ENCODE data around the gene SHROOM1.
A peak's percentile ranks its signal among the peaks of the same experiment; 100 is the strongest.
"Not testable (repeated sequence)": the region's sequence is repeated elsewhere in the genome, so short reads cannot be mapped to it uniquely, and the experiment has no call there.

Gene SHROOM1

GRCh38 chr5:132865668-132866341 lies 35.4 kb upstream of the SHROOM1 start:
- no peaks in the 10 kb centered on the region for H3K4me1 ChIP-seq (ENCODE audit: insufficient read depth, insufficient read length)
- H3K27me3 ChIP-seq (ENCODE audit: insufficient read depth, insufficient read length), result no peaks in the 10 kb centered on the region
- peak overlapping the region; percentile 90 for H3K4me3 ChIP-seq (ENCODE audit: insufficient read length, low read depth)
- DNase-seq (ENCODE audit: low read depth, low spot score), result no peak
- H3K9ac ChIP-seq (ENCODE audit: insufficient read length, low read depth), result peak overlapping the region; percentile 74
- TF ChIP-seq YY1 (IDR thresholded peaks at IDR 0.05; ENCODE audit: insufficient read depth, insufficient read length) (no peak), ZNF274 (IDR thresholded peaks at IDR 0.05; ENCODE audit: low read depth, low read length) (no peak), SUZ12 (IDR thresholded peaks at IDR 0.05; ENCODE audit: extremely low read depth, insufficient read depth, insufficient read length) (no peak)
- peaks cover 29% of the 10 kb centered on the region for H3K36me3 ChIP-seq (ENCODE audit: insufficient read depth, insufficient read length, low read length)
- H3K9me3 ChIP-seq (ENCODE audit: insufficient read depth, low read length), result no peaks in the 10 kb centered on the region

- TF ChIP-seq YY1 (IDR thresholded peaks at IDR 0.05; ENCODE audit: insufficient read depth, insufficient read length) (no peak), SUZ12 (IDR thresholded peaks at IDR 0.05; ENCODE audit: extremely low read depth, insufficient read depth, insufficient read length) (no peak)
- H3K4me1 ChIP-seq (ENCODE audit: insufficient read depth, insufficient read length), result no peaks in the 10 kb centered on the region
- no peak for DNase-seq (ENCODE audit: low read depth, low spot score)
- H3K9me3 ChIP-seq (ENCODE audit: insufficient read depth, low read length), result no peaks in the 10 kb centered on the region
- no peaks in the 10 kb centered on the region for H3K27me3 ChIP-seq (ENCODE audit: insufficient read depth, insufficient read length)
- no peaks in the 10 kb centered on the region for H3K36me3 ChIP-seq (ENCODE audit: insufficient read depth, insufficient read length, low read length)
- H3K4me3 ChIP-seq (ENCODE audit: insufficient read length, low read depth), result no peak overlapping the region
- no peak overlapping the region for H3K9ac ChIP-seq (ENCODE audit: insufficient read length, low read depth)
Observed at GRCh38 chr5:132860742-132861141, 30.3 kb upstream of the SHROOM1 start.

- H3K4me1 ChIP-seq (ENCODE audit: insufficient read depth, insufficient read length), result no peaks in the 10 kb centered on the region
- no peaks in the 10 kb centered on the region for H3K9me3 ChIP-seq (ENCODE audit: insufficient read depth, low read length)
- DNase-seq (ENCODE audit: low read depth, low spot score), result no peak
- no peaks in the 10 kb centered on the region for H3K27me3 ChIP-seq (ENCODE audit: insufficient read depth, insufficient read length)
- H3K9ac ChIP-seq (ENCODE audit: insufficient read length, low read depth), result no peak overlapping the region
- TF ChIP-seq YY1 (IDR thresholded peaks at IDR 0.05; ENCODE audit: insufficient read depth, insufficient read length), result no peak
- no peak for TF ChIP-seq SUZ12 (IDR thresholded peaks at IDR 0.05; ENCODE audit: extremely low read depth, insufficient read depth, insufficient read length)
- no peaks in the 10 kb centered on the region for H3K36me3 ChIP-seq (ENCODE audit: insufficient read depth, insufficient read length, low read length)
- no peak overlapping the region for H3K4me3 ChIP-seq (ENCODE audit: insufficient read length, low read depth)
Observed at GRCh38 chr5:132859889-132860437, 29.5 kb upstream of the SHROOM1 start.

GRCh38 chr5:132856011-132856410 lies 25.6 kb upstream of the SHROOM1 start:
- no peak for DNase-seq (ENCODE audit: low read depth, low spot score)
- no peaks in the 10 kb centered on the region for H3K36me3 ChIP-seq (ENCODE audit: insufficient read depth, insufficient read length, low read length)
- H3K4me1 ChIP-seq (ENCODE audit: insufficient read depth, insufficient read length), result no peaks in the 10 kb centered on the region
- H3K9me3 ChIP-seq (ENCODE audit: insufficient read depth, low read length), result no peaks in the 10 kb centered on the region
- no peaks in the 10 kb centered on the region for H3K27me3 ChIP-seq (ENCODE audit: insufficient read depth, insufficient read length)
- H3K4me3 ChIP-seq (ENCODE audit: insufficient read length, low read depth), result no peak overlapping the region
- no peak for TF ChIP-seq ZNF274 (IDR thresholded peaks at IDR 0.05; ENCODE audit: low read depth, low read length)
- no peak for TF ChIP-seq YY1 (IDR thresholded peaks at IDR 0.05; ENCODE audit: insufficient read depth, insufficient read length)
- TF ChIP-seq SUZ12 (IDR thresholded peaks at IDR 0.05; ENCODE audit: extremely low read depth, insufficient read depth, insufficient read length), result no peak
- H3K9ac ChIP-seq (ENCODE audit: insufficient read length, low read depth), result no peak overlapping the region

- H3K27me3 ChIP-seq (ENCODE audit: insufficient read depth, insufficient read length); H3K9me3 ChIP-seq (ENCODE audit: insufficient read depth, low read length); H3K4me1 ChIP-seq (ENCODE audit: insufficient read depth, insufficient read length); H3K4me3 ChIP-seq (ENCODE audit: insufficient read length, low read depth); H3K9ac ChIP-seq (ENCODE audit: insufficient read length, low read depth); H3K36me3 ChIP-seq (ENCODE audit: insufficient read depth, insufficient read length, low read length); DNase-seq (ENCODE audit: low read depth, low spot score): not testable (repeated sequence)
Observed at GRCh38 chr5:132854992-132855391, 24.5 kb upstream of the SHROOM1 start.

GRCh38 chr5:132854301-132854700 lies 23.9 kb upstream of the SHROOM1 start:
- Histone ChIP-seq H3K4me3 (ENCODE audit: insufficient read length, low read depth) (no peak overlapping the region), H3K9me3 (ENCODE audit: insufficient read depth, low read length) (no peaks in the 10 kb centered on the region), H3K4me1 (ENCODE audit: insufficient read depth, insufficient read length) (no peaks in the 10 kb centered on the region), H3K9ac (ENCODE audit: insufficient read length, low read depth) (no peak overlapping the region), H3K36me3 (ENCODE audit: insufficient read depth, insufficient read length, low read length) (no peaks in the 10 kb centered on the region), H3K27me3 (ENCODE audit: insufficient read depth, insufficient read length) (no peaks in the 10 kb centered on the region)
- no peak for TF ChIP-seq YY1 (IDR thresholded peaks at IDR 0.05; ENCODE audit: insufficient read depth, insufficient read length)
- TF ChIP-seq ZNF274 (IDR thresholded peaks at IDR 0.05; ENCODE audit: low read depth, low read length), result no peak
- TF ChIP-seq SUZ12 (IDR thresholded peaks at IDR 0.05; ENCODE audit: extremely low read depth, insufficient read depth, insufficient read length), result no peak
- DNase-seq (ENCODE audit: low read depth, low spot score), result no peak

- TF ChIP-seq SUZ12 (IDR thresholded peaks at IDR 0.05; ENCODE audit: extremely low read depth, insufficient read depth, insufficient read length) (no peak), ZNF274 (IDR thresholded peaks at IDR 0.05; ENCODE audit: low read depth, low read length) (no peak), YY1 (IDR thresholded peaks at IDR 0.05; ENCODE audit: insufficient read depth, insufficient read length) (no peak)
- Histone ChIP-seq H3K9me3 (ENCODE audit: insufficient read depth, low read length) (no peaks in the 10 kb centered on the region), H3K9ac (ENCODE audit: insufficient read length, low read depth) (no peak overlapping the region), H3K27me3 (ENCODE audit: insufficient read depth, insufficient read length) (no peaks in the 10 kb centered on the region), H3K4me3 (ENCODE audit: insufficient read length, low read depth) (no peak overlapping the region), H3K36me3 (ENCODE audit: insufficient read depth, insufficient read length, low read length) (no peaks in the 10 kb centered on the region), H3K4me1 (ENCODE audit: insufficient read depth, insufficient read length) (no peaks in the 10 kb centered on the region)
- no peak for DNase-seq (ENCODE audit: low read depth, low spot score)
Observed at GRCh38 chr5:132853790-132854189, 23.3 kb upstream of the SHROOM1 start.
